Thyroid gland (tissue), 4 donors: ENCODE measurements around the gene PCMTD2.

Experiments
- POLR2A ChIP-seq, 2 donors: fragments of 450-650 bp; IDR thresholded peaks; one replicate each; pipeline ENCODE4 v1.6.1; 2017; ENCODE audit warnings: antibody characterized with exemption in 2 of 2, mild to moderate bottlenecking in 2 of 2, moderate library complexity in 1 of 2
- TF ChIP-seq, protein P1 (sequence below), 6 experiments: fragments of 200-600 bp in 3 of 6; fragments of 450-650 bp in 3 of 6; sonication (generic) in 3 of 6; IDR thresholded peaks; one replicate each; pipeline ENCODE4 v1.5.1; 2016 to 2019; ENCODE audit warnings: antibody characterized with exemption in 6 of 6, mild to moderate bottlenecking in 2 of 6, inconsistent platforms in 1 of 6, moderate library complexity in 1 of 6

DNA sequence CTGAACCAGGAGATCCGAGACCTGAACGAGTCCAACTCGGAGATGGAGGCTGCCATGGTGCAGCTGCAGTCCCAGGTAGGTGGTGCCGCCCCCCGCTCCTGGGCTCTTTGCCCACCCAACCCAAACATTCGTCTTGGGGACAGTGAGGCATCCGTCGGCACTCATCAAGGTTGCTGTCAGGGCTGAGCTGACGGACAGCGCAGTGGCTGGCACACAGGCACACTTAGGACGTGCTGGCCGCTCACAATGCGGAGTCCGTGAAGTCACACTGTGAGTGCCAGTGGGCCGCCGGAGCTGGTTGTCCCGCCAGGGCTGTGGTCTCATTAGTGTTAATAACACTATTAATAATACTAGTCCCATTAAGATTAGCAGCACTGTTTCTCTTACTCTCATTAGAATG lies 18.2 kb upstream of the PCMTD2 start:
- TF ChIP-seq, protein P1, sequence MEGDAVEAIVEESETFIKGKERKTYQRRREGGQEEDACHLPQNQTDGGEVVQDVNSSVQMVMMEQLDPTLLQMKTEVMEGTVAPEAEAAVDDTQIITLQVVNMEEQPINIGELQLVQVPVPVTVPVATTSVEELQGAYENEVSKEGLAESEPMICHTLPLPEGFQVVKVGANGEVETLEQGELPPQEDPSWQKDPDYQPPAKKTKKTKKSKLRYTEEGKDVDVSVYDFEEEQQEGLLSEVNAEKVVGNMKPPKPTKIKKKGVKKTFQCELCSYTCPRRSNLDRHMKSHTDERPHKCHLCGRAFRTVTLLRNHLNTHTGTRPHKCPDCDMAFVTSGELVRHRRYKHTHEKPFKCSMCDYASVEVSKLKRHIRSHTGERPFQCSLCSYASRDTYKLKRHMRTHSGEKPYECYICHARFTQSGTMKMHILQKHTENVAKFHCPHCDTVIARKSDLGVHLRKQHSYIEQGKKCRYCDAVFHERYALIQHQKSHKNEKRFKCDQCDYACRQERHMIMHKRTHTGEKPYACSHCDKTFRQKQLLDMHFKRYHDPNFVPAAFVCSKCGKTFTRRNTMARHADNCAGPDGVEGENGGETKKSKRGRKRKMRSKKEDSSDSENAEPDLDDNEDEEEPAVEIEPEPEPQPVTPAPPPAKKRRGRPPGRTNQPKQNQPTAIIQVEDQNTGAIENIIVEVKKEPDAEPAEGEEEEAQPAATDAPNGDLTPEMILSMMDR (IDR thresholded peaks at IDR 0.05) = no peak
- no peak for TF ChIP-seq POLR2A (IDR thresholded peaks at IDR 0.05)
